ENCODE measurements around the gene TGFBR3L.

TGFBR3L gene

GRCh38 chr19:7904074-7905020, 10.3 kb upstream of the TGFBR3L start:
- peak; percentile 63 to 82 (median 72) for DNase-seq

- DNase-seq, result no peak
Observed at GRCh38 chr19:7905268-7905667, 9.4 kb upstream of the TGFBR3L start.

- no peak for DNase-seq
Observed at GRCh38 chr19:7905859-7906258, 8.8 kb upstream of the TGFBR3L start.

- DNase-seq, result no peak
Observed at GRCh38 chr19:7907122-7907521, 7.5 kb upstream of the TGFBR3L start.

GRCh38 chr19:7907544-7907943, 7.1 kb upstream of the TGFBR3L start:
- no peak for DNase-seq

- no peak for DNase-seq
Observed at GRCh38 chr19:7908078-7908699, 6.4 kb upstream of the TGFBR3L start.

- DNase-seq, result no peak
Observed at GRCh38 chr19:7908742-7909461, 5.7 kb upstream of the TGFBR3L start.

GRCh38 chr19:7909471-7910067, 5.1 kb upstream of the TGFBR3L start:
- DNase-seq, result no peak

GRCh38 chr19:7910321-7911161, 4.1 kb upstream of the TGFBR3L start:
- DNase-seq, result no peak

- no peak for DNase-seq
Observed at GRCh38 chr19:7911508-7912143, 3.0 kb upstream of the TGFBR3L start.

GRCh38 chr19:7912144-7912696, 2.4 kb upstream of the TGFBR3L start:
- no peak for DNase-seq

GRCh38 chr19:7912697-7913564, 1.7 kb upstream of the TGFBR3L start:
- no peak for DNase-seq

GRCh38 chr19:7913652-7914051, 978 bp upstream of the TGFBR3L start:
- DNase-seq, result no peak

- DNase-seq, result no peak
Observed at GRCh38 chr19:7914099-7914498, 531 bp upstream of the TGFBR3L start.

- no peak for DNase-seq
Observed at GRCh38 chr19:7915250-7916102, 846 bp downstream of the TGFBR3L start.

- DNase-seq, result peak in 2 of 4 experiments; percentile 29 to 36
Observed at GRCh38 chr19:7916103-7916954, 1.7 kb downstream of the TGFBR3L start.

GRCh38 chr19:7916955-7917266, 2.3 kb downstream of the TGFBR3L start:
- DNase-seq, result no peak

- DNase-seq, result peak in 3 of 4 experiments; percentile 19 to 36 (median 33)
Observed at GRCh38 chr19:7917267-7918061, 2.8 kb downstream of the TGFBR3L start.

Data from activated CD4-positive, CD25-positive, alpha-beta regulatory T cell (primary cell).